HFF-Myc (cell line): ENCODE data around the gene CCNK.

Experiments
- DNase-seq: peaks from one replicate; pipeline ENCODE4 v3.0.0-alpha.2; 2011; ENCODE audit warnings: low read depth; ENCODE audit errors: extremely low read depth
- H3K4me3 ChIP-seq: replicated peaks from 2 replicates; pipeline ENCODE4 v1.5.1; 2011; ENCODE audit warnings: low read depth, mild to moderate bottlenecking, control low read depth, low read length
- TF ChIP-seq, protein P1 (sequence below): IDR thresholded peaks from 2 replicates; pipeline ENCODE4 v1.5.1; 2012; ENCODE audit warnings: mild to moderate bottlenecking, low read depth, low read length, control low read depth; ENCODE audit errors: missing control alignments

CCNK gene

DNA sequence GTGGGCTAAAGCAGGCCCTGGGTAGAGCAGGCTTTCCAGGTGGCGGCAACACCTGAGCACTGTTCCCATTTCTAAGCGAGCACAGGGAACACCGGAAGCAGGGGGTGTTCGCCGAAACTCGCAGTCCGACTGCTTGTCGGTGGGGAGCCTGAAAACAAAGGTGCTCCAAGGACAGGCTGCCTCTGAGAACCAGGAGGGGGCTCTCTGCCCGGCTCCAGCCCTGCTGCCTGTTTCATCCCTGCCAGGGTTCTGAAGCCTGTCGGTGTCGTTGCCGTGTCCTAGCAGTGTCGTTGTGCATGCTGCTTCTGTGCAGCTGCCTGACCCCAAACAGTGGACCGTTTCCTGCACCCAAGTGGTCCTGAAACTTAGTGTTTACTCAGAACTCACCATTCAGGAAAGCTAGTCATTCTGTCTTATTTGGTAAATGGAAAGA, 21.8 kb downstream of the CCNK start:
- no peak for DNase-seq
- H3K4me3 ChIP-seq, result no peak overlapping the region
- TF ChIP-seq, protein P1, sequence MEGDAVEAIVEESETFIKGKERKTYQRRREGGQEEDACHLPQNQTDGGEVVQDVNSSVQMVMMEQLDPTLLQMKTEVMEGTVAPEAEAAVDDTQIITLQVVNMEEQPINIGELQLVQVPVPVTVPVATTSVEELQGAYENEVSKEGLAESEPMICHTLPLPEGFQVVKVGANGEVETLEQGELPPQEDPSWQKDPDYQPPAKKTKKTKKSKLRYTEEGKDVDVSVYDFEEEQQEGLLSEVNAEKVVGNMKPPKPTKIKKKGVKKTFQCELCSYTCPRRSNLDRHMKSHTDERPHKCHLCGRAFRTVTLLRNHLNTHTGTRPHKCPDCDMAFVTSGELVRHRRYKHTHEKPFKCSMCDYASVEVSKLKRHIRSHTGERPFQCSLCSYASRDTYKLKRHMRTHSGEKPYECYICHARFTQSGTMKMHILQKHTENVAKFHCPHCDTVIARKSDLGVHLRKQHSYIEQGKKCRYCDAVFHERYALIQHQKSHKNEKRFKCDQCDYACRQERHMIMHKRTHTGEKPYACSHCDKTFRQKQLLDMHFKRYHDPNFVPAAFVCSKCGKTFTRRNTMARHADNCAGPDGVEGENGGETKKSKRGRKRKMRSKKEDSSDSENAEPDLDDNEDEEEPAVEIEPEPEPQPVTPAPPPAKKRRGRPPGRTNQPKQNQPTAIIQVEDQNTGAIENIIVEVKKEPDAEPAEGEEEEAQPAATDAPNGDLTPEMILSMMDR, result no peak

DNA sequence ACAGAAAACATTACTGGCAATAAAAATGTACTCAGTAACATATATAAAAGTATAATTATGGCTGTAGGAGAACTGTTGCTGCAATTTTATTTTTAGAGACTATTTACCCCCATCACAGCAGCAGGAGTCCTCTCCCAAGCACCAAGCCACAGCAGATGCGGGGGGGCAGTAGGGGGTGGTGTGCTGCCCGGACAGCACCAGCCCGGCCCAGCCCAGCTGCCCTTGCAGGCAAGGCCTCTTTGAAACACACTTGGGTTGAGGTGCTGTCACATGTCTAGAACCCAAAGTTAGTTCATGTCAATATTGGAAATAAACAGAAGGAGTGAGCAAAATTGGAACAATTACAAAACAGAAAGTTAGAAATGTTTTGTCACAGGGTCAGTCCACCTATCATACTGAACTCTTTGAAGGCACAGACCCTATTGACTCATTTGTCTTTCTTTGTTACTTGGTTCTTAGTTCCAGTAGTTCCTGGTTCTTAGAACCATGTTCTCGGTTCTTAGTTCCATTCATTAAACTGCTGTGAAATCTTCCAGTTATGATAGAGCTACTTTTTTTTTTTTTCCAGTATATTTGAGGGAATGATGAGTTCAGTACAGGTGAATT, 22.7 kb downstream of the CCNK start:
- TF ChIP-seq, protein P1, result no peak

DNA sequence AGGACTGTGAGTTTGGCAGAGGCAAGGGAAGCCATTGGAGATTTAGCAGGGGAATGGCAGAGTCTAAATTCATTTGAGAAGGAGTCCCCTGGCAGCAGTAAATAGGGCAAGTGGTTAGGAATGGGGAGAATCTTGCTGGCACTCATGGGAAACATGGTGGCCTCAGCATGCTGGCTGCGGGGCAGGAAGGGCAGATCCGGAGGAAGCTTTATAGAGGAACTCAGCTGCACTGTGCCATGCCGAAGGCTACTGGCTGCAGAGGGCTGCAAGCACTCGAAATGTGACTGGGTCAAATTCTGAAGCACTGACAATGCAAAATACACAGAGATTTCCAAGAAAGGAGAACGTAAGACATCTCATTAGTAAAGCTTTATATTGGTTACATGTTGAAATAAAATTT, 23.9 kb downstream of the CCNK start:
- H3K4me3 ChIP-seq, result no peak overlapping the region
- TF ChIP-seq, protein P1, result no peak
- no peak for DNase-seq

More for the DNA sequence above, 22.7 kb downstream of the CCNK start:
- no peak overlapping the region for H3K4me3 ChIP-seq
- no peak for DNase-seq

GRCh38 chr14:99506276-99506675, 25.1 kb downstream of the CCNK start:
- TF ChIP-seq, protein P1, result no peak
- no peak overlapping the region for H3K4me3 ChIP-seq
- DNase-seq, result no peak

DNA sequence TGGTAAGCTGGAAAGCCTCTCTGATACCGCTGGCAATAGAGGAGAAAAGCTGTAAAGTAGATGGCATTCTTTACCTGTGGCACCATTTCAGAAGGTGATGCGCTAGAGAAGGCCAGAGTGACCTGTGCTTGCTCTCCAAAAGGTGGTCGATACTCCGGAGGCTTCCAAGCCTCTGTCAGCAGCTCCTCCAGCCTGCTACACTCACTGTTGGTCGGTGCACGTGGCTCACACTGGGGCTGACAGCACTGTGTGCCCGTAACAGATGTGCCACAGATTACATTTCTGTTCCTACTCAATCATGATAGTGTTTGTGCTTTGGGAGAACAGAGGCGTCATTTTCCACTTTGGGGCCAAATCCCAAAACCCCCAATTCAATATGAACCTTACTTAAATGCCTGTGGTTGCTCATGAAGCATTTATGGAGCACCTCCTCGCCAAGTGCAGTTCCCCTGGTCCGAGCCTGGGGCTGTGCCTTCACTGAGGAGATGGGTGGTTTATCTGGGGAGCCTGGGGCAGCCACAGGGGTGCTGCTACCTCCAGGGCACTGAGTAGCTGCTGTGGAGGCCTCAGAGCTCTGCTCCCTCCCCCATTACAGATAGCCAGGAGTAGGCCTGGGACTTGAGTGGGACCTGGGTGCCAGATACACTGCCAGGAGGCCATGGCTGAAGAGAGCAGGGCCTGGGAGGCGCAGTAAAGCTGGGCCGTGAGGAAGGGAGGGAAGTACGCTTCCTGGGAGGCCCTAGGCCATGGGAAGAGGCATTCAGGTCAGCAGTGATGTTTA, 26.8 kb downstream of the CCNK start:
- DNase-seq, result no peak
- TF ChIP-seq, protein P1, result no peak
- H3K4me3 ChIP-seq, result no peak overlapping the region

GRCh38 chr14:99508896-99509629, 27.9 kb downstream of the CCNK start:
- no peak overlapping the region for H3K4me3 ChIP-seq
- TF ChIP-seq, protein P1, result no peak
- DNase-seq, result no peak
